ENCODE results near the gene PEX26.

DNA sequence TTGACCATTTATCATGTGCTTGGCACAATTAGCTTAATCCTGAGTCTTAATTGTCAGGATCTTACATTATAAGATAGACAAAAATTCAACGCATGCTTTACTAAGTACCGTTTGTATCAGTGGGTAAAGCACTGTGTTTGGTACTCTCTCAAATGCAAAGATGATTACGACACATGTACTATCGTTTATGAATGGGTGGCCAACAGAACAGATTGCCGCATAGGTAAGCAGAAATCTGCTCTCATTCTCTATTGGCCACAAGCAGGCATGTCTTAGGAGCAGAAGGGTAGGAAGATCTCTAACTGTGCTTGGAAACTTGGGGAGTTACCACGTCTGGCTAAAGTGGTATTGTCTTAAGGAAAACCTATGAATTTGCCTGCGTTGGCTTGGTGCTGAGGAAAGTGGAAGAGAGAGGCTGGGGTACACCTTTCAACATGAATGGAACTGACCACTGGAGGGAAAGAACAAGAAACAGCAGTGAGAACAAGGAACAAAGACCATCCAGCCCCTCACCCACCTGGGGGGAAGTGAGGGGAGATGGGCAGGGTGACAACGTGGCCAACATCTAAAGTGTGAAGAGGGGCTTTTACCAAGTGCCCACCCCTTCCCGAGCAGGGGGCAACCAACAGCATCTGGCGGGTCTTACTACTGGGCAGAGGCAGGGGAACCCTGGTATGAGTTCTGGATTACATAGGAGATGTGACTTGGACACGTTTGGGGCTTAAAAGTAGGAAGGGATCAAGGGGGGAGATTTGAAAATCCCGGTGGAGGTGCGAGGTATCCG lies 31.8 kb downstream of the PEX26 start:
- TF ChIP-seq, protein P1, sequence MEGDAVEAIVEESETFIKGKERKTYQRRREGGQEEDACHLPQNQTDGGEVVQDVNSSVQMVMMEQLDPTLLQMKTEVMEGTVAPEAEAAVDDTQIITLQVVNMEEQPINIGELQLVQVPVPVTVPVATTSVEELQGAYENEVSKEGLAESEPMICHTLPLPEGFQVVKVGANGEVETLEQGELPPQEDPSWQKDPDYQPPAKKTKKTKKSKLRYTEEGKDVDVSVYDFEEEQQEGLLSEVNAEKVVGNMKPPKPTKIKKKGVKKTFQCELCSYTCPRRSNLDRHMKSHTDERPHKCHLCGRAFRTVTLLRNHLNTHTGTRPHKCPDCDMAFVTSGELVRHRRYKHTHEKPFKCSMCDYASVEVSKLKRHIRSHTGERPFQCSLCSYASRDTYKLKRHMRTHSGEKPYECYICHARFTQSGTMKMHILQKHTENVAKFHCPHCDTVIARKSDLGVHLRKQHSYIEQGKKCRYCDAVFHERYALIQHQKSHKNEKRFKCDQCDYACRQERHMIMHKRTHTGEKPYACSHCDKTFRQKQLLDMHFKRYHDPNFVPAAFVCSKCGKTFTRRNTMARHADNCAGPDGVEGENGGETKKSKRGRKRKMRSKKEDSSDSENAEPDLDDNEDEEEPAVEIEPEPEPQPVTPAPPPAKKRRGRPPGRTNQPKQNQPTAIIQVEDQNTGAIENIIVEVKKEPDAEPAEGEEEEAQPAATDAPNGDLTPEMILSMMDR (IDR thresholded peaks at IDR 0.05), result no peak
- TF ChIP-seq POLR2AphosphoS5 (IDR thresholded peaks at IDR 0.05; ENCODE audit: low read depth, low read length), result no peak
